Gastroesophageal sphincter (tissue), 3 donors: Measurements from ENCODE around the gene C3orf18.

Experiments
- CTCF ChIP-seq, 4 experiments: fragments of 200-600 bp in 2 of 4; fragments of 450-650 bp in 2 of 4; sonication (generic) in 1 of 4; IDR thresholded peaks; one replicate each; pipeline ENCODE4 v1.5.1; 2017 to 2019; ENCODE audit warnings: antibody characterized with exemption in 4 of 4, mild to moderate bottlenecking in 2 of 4, moderate library complexity in 2 of 4
- POLR2A ChIP-seq, 2 donors: fragments of 450-650 bp; IDR thresholded peaks; one replicate each; pipeline ENCODE4 v1.6.1; 2017; ENCODE audit warnings: antibody characterized with exemption in 2 of 2, mild to moderate bottlenecking in 2 of 2, moderate library complexity in 1 of 2
- POLR2AphosphoS5 ChIP-seq: sonication (generic); formaldehyde crosslinking; IDR thresholded peaks from one replicate; pipeline ENCODE4 v1.6.1; 2017; ENCODE audit warnings: antibody characterized with exemption

- TF ChIP-seq POLR2AphosphoS5 (no peak), CTCF (IDR thresholded peaks at IDR 0.05) (no peak), POLR2A (IDR thresholded peaks at IDR 0.05) (no peak)
Measured at GRCh38 chr3:50536471-50537180, 30.9 kb downstream of the C3orf18 start.
